Tibial nerve (tissue), 4 donors: ENCODE results near the gene CMKLR1. TPM values are rescaled to one million over a fixed set of nuclear protein-coding genes. Genes with fewer than 3 reads are reported as not detected.

Experiments used
- DNase-seq, 2 donors: peaks; one replicate each; pipeline ENCODE4 v3.0.0-alpha.2; 2019; ENCODE audit warnings: low spot score in 2 of 2
- H3K27ac ChIP-seq, 4 donors: fragments of 200-600 bp; sonication (generic) in 3 of 4; one replicate each; pipeline ENCODE4 v1.5.1; 2017 to 2019; ENCODE audit warnings: mild to moderate bottlenecking in 1 of 4
- H3K27me3 ChIP-seq, 2 donors: fragments of 200-600 bp; sonication (generic) in 1 of 2; one replicate each; pipeline versions ENCODE4 v1.5.1 to v1.6.0; 2017 to 2019
- H3K36me3 ChIP-seq, 3 donors: fragments of 200-600 bp; sonication (generic); one replicate each; pipeline ENCODE4 v1.5.1; 2018 to 2019
- H3K4me1 ChIP-seq, 4 donors: fragments of 200-600 bp; sonication (generic) in 3 of 4; one replicate each; pipeline ENCODE4 v1.5.1; 2017 to 2019
- H3K4me3 ChIP-seq, 4 donors: fragments of 200-600 bp; sonication (generic) in 3 of 4; one replicate each; pipeline ENCODE4 v1.5.1; 2017 to 2019; ENCODE audit warnings: mild to moderate bottlenecking in 1 of 4, moderate library complexity in 1 of 4
- H3K9me3 ChIP-seq, 4 donors: fragments of 200-600 bp; sonication (generic) in 3 of 4; one replicate each; pipeline ENCODE4 v1.5.1; 2017 to 2019
- CTCF ChIP-seq, 5 experiments: fragments of 200-600 bp in 3 of 5; fragments of 450-650 bp in 2 of 5; sonication (generic) in 3 of 5; IDR thresholded peaks; one replicate each; pipeline ENCODE4 v1.5.1; 2016 to 2019; ENCODE audit warnings: antibody characterized with exemption in 5 of 5, mild to moderate bottlenecking in 3 of 5, moderate library complexity in 2 of 5
- EP300 ChIP-seq, 2 donors: sonication (generic); formaldehyde crosslinking; IDR thresholded peaks; one replicate each; pipeline ENCODE4 v1.6.1; 2017; ENCODE audit warnings: antibody characterized with exemption in 2 of 2, mild to moderate bottlenecking in 1 of 2
- POLR2A ChIP-seq, 2 donors: fragments of 450-650 bp; IDR thresholded peaks; one replicate each; pipeline ENCODE4 v1.6.1; 2017; ENCODE audit warnings: antibody characterized with exemption in 2 of 2, mild to moderate bottlenecking in 2 of 2, moderate library complexity in 2 of 2
- WGBS, 2 donors: methylation state at CpG; one replicate each; pipeline ENCODE4 v1.1.5; 2018; 5-methylcytosine and 5-hydroxymethylcytosine counted together
- total RNA-seq, 4 donors: library from RNA; depleted of rRNA; stranded (reverse); fragments of >200 nt; gene quantifications; one replicate each; pipeline ENCODE4 v1.1.0, GENCODE V29; 2016

The CMKLR1 gene
- total RNA-seq, 4 donors from 2014 or later, result 7.1 to 23.2 (median 18.8) TPM

DNA sequence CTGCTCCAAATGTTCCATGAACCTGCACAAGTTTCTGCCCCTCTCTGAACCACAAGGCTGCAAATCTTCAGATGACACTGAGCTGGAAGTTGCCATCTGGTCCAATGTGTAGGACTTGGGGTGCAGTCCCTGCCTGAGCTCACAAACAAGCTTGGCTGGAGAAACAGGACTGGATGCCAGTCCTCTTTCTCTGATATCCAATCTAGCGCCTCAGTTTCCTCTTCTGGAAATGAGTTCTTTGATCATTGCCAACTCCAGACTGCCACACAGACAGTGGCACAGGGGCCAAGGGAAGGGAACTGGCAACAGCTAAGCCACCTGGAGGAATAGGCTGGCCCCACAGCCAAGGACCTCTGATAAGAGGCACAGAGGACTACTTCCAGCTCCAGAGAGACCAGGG lies 15.5 kb downstream of the CMKLR1 start:
- no peak overlapping the region for H3K4me3 ChIP-seq
- WGBS, 2 donors, result 81 to 89% methylated on average over 1 of the region's 1 CpG
- H3K4me1 ChIP-seq, result peaks cover 0 to 29% (median 3%) of the 10 kb centered on the region in 4 donors
- H3K9me3 ChIP-seq, result no peaks in the 10 kb centered on the region
- TF ChIP-seq POLR2A (IDR thresholded peaks at IDR 0.05), result no peak
- TF ChIP-seq EP300 (IDR thresholded peaks at IDR 0.05), result no peak
- TF ChIP-seq CTCF (IDR thresholded peaks at IDR 0.05), result no peak
- H3K27me3 ChIP-seq, result no peaks in the 10 kb centered on the region
- no peaks in the 10 kb centered on the region for H3K36me3 ChIP-seq
- no peak overlapping the region for H3K27ac ChIP-seq
- DNase-seq, result no peak

GRCh38 chr12:108322998-108323397 lies 16.1 kb downstream of the CMKLR1 start:
- H3K36me3 ChIP-seq, result no peaks in the 10 kb centered on the region
- DNase-seq, result no peak
- no peak for TF ChIP-seq EP300 (IDR thresholded peaks at IDR 0.05)
- TF ChIP-seq CTCF (IDR thresholded peaks at IDR 0.05), result no peak
- TF ChIP-seq POLR2A (IDR thresholded peaks at IDR 0.05), result no peak
- no peaks in the 10 kb centered on the region for H3K9me3 ChIP-seq
- no peak overlapping the region for H3K4me3 ChIP-seq
- no peak overlapping the region for H3K27ac ChIP-seq
- WGBS, 2 donors, result 78 to 91% methylated on average over 2 of the region's 2 CpGs
- H3K27me3 ChIP-seq, result no peaks in the 10 kb centered on the region
- peaks cover 0 to 27% (median under 1%) of the 10 kb centered on the region in 4 donors for H3K4me1 ChIP-seq

GRCh38 chr12:108321688-108322087 lies 17.4 kb downstream of the CMKLR1 start:
- H3K4me1 ChIP-seq, result peaks cover 0 to 18% (median 0%) of the 10 kb centered on the region in 4 donors
- DNase-seq, result no peak

GRCh38 chr12:108320507-108321293 lies 18.4 kb downstream of the CMKLR1 start:
- no peak overlapping the region for H3K4me3 ChIP-seq
- peaks cover 0 to 25% (median 0%) of the 10 kb centered on the region in 4 donors for H3K4me1 ChIP-seq
- WGBS, 2 donors, result 22 to 27% methylated on average over 4 of the region's 4 CpGs
- no peak overlapping the region for H3K27ac ChIP-seq
- no peaks in the 10 kb centered on the region for H3K36me3 ChIP-seq
- H3K27me3 ChIP-seq, result no peaks in the 10 kb centered on the region
- no peak for DNase-seq
- TF ChIP-seq EP300 (IDR thresholded peaks at IDR 0.05) (no peak), POLR2A (IDR thresholded peaks at IDR 0.05) (no peak), CTCF (IDR thresholded peaks at IDR 0.05) (no peak)
- no peaks in the 10 kb centered on the region for H3K9me3 ChIP-seq

More at GRCh38 chr12:108321688-108322087, 17.4 kb downstream of the CMKLR1 start:
- TF ChIP-seq POLR2A (IDR thresholded peaks at IDR 0.05), result no peak
- no peak for TF ChIP-seq EP300 (IDR thresholded peaks at IDR 0.05)
- no peak for TF ChIP-seq CTCF (IDR thresholded peaks at IDR 0.05)
- Histone ChIP-seq H3K27ac (no peak overlapping the region), H3K4me3 (no peak overlapping the region), H3K27me3 (no peaks in the 10 kb centered on the region), H3K36me3 (no peaks in the 10 kb centered on the region), H3K9me3 (no peaks in the 10 kb centered on the region)
